GM12891 (cell line): ENCODE data around the gene TMOD4. TPM values are rescaled to one million over a fixed set of nuclear protein-coding genes. Genes with fewer than 3 reads are reported as not detected.
A peak's percentile ranks its signal among the peaks of the same experiment; 100 is the strongest.
"Not testable (repeated sequence)": the region's sequence is repeated elsewhere in the genome, so short reads cannot be mapped to it uniquely, and the experiment has no call there.

Experiments
- DNase-seq: peaks from one replicate; pipeline ENCODE4 v3.0.0; 2011; ENCODE audit warnings: low spot score; ENCODE audit not compliant: insufficient read length
- FAIRE-seq: peaks from 2 replicates; lab custom pipeline; 2011; peaks lifted over from hg19 to GRCh38; lab: Jason Lieb, UNC
- PAX5 ChIP-seq: IDR thresholded peaks from 2 replicates; pipeline ENCODE4 v1.6.1; 2011; ENCODE audit warnings: low read length, moderate library complexity, mild to moderate bottlenecking; ENCODE audit not compliant: insufficient read depth, severe bottlenecking
- POLR2A ChIP-seq: IDR thresholded peaks from 2 replicates; pipeline ENCODE4 v1.6.1; 2011; ENCODE audit warnings: low read depth, low read length, control low read depth
- POLR2AphosphoS5 ChIP-seq: IDR thresholded peaks from 2 replicates; pipeline ENCODE4 v1.6.1; 2011; ENCODE audit warnings: low read depth, low read length, control low read depth
- POU2F2 ChIP-seq: IDR thresholded peaks from 2 replicates; pipeline ENCODE4 v1.6.1; 2011; ENCODE audit warnings: low read depth, mild to moderate bottlenecking, control low read depth, low read length, moderate library complexity
- SPI1 ChIP-seq: IDR thresholded peaks from 2 replicates; pipeline ENCODE4 v1.6.1; 2011; ENCODE audit warnings: low read depth, low read length, control low read depth
- TAF1 ChIP-seq: IDR thresholded peaks from 2 replicates; pipeline ENCODE4 v1.6.1; 2011; ENCODE audit warnings: low read depth, low read length, control low read depth
- polyA plus RNA-seq: library from polyadenylated mRNA; unstranded; fragments of >200 nt; gene quantifications from one replicate; pipeline ENCODE4 v1.2.1, GENCODE V29; 2012; ENCODE audit warnings: low read depth, missing spikeins, inconsistent platforms; ENCODE audit not compliant: missing spikeins

The TMOD4 gene
- 0.98 TPM for polyA plus RNA-seq

GRCh38 chr1:151175863-151176262, at the start of gene TMOD4:
TSS of gene TMOD4 (minus strand) at chr1:151175981. CDS start at chr1:151174875, 1,106 bp downstream.
- FAIRE-seq (no peak), DNase-seq (no peak)
- TF ChIP-seq POLR2AphosphoS5 (no peak), SPI1 (peak; percentile 52), TAF1 (no peak)

GRCh38 chr1:151222130-151222529, 46.3 kb upstream of the TMOD4 start:
- DNase-seq: no peak
- TF ChIP-seq SPI1 (no peak), PAX5 (no peak), POLR2AphosphoS5 (no peak), POU2F2 (no peak), TAF1 (no peak), POLR2A (no peak)
- FAIRE-seq: no peak

DNA sequence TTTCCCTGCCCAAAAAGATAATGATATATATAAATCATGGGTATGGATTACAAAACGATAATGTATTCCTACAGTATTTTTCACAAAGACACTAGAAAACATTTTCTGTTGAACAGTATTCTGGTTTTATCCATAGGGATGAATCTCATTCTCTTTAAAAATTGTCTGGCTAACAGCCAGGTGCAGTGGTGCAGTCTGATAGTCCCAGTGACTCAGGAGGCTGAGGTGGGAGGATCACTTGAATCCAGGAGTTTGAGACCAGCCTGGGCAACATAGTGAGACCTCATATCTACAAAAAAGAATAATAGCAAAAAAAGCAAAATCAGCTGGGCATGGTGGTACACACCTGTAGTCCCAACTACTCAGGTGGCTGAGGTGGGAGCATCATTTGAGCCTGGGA, 45.8 kb upstream of the TMOD4 start:
- TF ChIP-seq POLR2A (no peak), PAX5 (no peak), POLR2AphosphoS5 (no peak), POU2F2 (no peak), TAF1 (no peak), SPI1 (no peak)
- FAIRE-seq: no peak
- no peak for DNase-seq

DNA sequence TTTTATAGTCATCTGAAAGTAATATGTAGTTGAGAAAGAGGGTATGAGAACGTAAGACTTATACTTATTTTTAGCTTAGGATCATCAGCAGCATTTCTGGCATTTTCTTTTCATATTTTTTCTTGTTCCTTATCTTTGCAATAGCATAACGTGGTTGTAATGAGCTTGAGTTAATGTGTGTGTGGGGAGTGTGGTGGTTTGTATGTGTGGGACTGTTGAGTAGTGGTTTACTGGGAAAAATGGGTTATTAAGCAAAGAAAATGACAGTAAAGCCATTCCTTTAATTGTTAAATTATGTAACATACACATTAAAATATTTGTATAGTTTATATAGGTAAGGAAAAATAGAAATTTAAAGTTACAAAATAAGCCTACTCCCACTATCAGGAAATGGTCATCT, 37.8 kb upstream of the TMOD4 start:
- TF ChIP-seq TAF1 (no peak), PAX5 (no peak), POU2F2 (no peak), POLR2AphosphoS5 (no peak), POLR2A (no peak), SPI1 (no peak)
- FAIRE-seq: no peak
- no peak for DNase-seq

DNA sequence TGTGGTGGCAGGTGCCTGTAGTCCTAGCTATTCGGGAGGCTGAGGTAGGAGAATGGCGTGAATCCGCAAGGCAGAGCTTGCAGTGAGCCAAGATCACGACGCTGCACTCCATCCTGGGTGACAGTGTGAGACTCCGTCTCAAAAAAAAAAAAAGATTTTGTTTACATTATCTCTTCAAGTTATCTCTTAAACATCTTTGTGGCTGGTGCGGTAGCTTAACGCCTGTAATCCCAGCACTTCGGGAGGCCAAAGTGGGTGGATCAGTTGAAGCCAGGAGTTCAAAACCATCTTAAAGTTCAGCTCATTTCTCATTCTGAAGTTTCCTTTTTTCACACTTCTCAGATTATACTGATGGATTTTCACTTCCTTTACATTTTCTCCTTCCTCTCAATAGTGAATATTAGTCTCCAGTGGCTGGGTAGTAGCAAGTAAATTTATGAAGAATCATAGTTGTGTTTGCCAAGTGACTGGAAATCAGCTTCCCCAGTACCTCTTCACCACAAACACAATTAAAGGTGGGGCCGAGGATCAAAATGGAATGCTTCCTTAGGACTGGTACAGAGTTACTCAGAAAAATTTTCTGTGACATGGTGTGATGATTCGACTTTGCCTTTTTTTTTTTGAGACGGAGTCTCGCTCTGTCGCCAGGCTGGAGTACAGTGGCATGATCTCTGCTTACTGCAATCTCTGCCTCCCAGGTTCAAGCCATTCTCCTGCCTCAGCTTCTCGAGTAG, 36.4 kb upstream of the TMOD4 start:
- no peak for DNase-seq
- TF ChIP-seq TAF1 (no peak), SPI1 (no peak), POLR2A (no peak), PAX5 (no peak), POU2F2 (no peak), POLR2AphosphoS5 (no peak)
- no peak for FAIRE-seq

DNA sequence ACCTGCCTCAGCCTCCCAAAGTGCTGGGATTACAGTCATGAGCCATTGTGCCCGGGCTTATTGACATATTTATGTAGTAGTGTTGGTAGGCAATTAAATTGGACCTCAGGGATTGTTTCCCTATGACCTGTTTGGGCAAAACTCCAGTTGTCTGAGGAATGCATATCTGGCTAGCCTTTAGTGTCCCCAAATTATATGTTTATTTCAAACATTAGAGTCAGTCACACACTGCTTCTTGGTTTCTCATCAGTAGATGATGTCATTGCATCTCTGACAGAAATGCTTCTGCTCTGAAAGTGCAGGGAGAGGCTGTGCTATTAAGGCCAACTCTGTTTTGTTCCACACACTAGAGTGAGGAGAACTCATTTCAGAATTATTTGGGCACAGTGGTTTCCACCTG, 35.0 kb upstream of the TMOD4 start:
- no peak for DNase-seq
- FAIRE-seq: no peak
- TF ChIP-seq TAF1 (no peak), PAX5 (no peak), SPI1 (no peak), POLR2AphosphoS5 (no peak), POU2F2 (no peak), POLR2A (no peak)

DNA sequence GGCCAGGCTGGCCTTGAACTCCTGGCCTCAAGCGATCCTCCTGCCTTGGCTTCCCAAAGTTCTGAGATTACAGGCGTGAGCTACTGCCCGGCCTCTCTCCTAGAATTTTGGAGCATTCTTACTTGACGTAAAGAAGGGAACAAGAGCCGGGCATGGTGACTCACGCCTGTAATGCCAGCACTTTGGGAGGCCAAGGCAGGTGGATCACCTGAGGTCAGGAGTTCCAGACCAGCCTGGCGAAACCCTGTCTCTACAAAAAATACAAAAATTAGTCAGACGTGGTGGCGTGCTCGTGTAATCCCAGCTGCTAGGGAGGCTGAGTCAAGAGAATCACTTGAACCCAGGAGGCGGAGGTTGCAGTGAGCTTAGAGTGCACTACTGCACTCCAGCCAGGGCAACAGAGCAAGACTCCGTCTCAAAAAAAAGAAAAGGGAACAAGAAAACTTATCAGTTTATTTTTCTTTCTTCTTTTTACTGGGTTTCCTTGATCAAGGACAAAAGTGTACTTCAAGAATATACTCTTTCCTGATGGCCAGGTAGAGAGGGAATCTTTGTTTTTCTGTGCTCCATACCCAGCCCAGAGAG, 29.7 kb upstream of the TMOD4 start:
- not testable (repeated sequence) for FAIRE-seq, DNase-seq

- FAIRE-seq: no peak
- no peak for TF ChIP-seq POLR2A
- TF ChIP-seq SPI1: no peak
- no peak for DNase-seq
Measured at GRCh38 chr1:151199873-151200581, 24.2 kb upstream of the TMOD4 start.

GRCh38 chr1:151198254-151199127, 22.7 kb upstream of the TMOD4 start, which contains the start of gene PIP5K1A:
TSS of gene PIP5K1A (plus strand) at chr1:151198552. CDS start at chr1:151198997, 445 bp downstream.
- FAIRE-seq (peak; percentile 88), DNase-seq (peak; percentile 95)
- peak; percentile 87; the same call in 1 of the 2 replicates for TF ChIP-seq TAF1
- no peak for TF ChIP-seq PAX5
- peak; percentile 55; the same call in 1 of the 2 replicates for TF ChIP-seq POU2F2
- peak; percentile 72; the same call in 1 of the 2 replicates for TF ChIP-seq POLR2AphosphoS5
- no peak for TF ChIP-seq SPI1
- peak; percentile 78 for TF ChIP-seq POLR2A

- TF ChIP-seq POLR2A: no peak
- no peak for TF ChIP-seq POLR2AphosphoS5
- no peak for TF ChIP-seq TAF1
- no peak for TF ChIP-seq SPI1
- TF ChIP-seq POU2F2: no peak
- TF ChIP-seq PAX5: no peak
- DNase-seq (no peak), FAIRE-seq (no peak)
Measured at GRCh38 chr1:151197863-151198253, 22.1 kb upstream of the TMOD4 start.
